PC-3 (cell line): ENCODE measurements around the gene STYXL2. TPM values are rescaled to one million over a fixed set of nuclear protein-coding genes. Genes with fewer than 3 reads are reported as not detected.
A peak's percentile ranks its signal among the peaks of the same experiment; 100 is the strongest.

Source experiments
- ATAC-seq: fragments of 200-7000 bp; cut with Tn5 transposase; 2 replicates; pipeline ENCODE4 v1.9.1; 2020; ENCODE audit warnings: mild to moderate bottlenecking, moderate library complexity
- BruUV-seq: library from RNA; stranded (reverse); fragments of 400-500 nt; replicated peaks from 2 replicates; lab custom pipeline; 2021; lab: Mats Ljungman, UMichigan
- CTCF ChIA-PET: fragments of 300-600 bp; sonication (Branson Sonifier 250); formaldehyde crosslinking; loops from one replicate; lab custom pipeline; 2022; ENCODE audit warnings: antibody characterized with exemption; lab: Charles Lee
- POLR2A ChIA-PET: fragments of 300-600 bp; sonication (Branson Sonifier 250); formaldehyde crosslinking; loops from one replicate; lab custom pipeline; 2022; ENCODE audit warnings: antibody characterized with exemption; ENCODE audit not compliant: unreplicated experiment; lab: Charles Lee
- DNase-seq: peaks from one replicate; pipeline ENCODE4 v3.0.0-alpha.2; 2015
- H2AFZ ChIP-seq: fragments of 300-600 bp; sonication (generic); 2 replicates; pipeline ENCODE4 v1.6.0; 2016; ENCODE audit warnings: antibody characterized with exemption, low read length
- H3F3A ChIP-seq: fragments of 300-600 bp; sonication (generic); one replicate; pipeline ENCODE4 v1.6.0; 2017; ENCODE audit warnings: antibody characterized with exemption, low read length, control low read depth, mild to moderate bottlenecking; ENCODE audit not compliant: unreplicated experiment
- H3K27ac ChIP-seq: fragments of 300-600 bp; sonication (generic); 2 replicates; pipeline ENCODE4 v1.5.1; 2016; ENCODE audit warnings: mild to moderate bottlenecking, low read length
- H3K27me3 ChIP-seq: fragments of 300-600 bp; sonication (generic); 2 replicates; pipeline ENCODE4 v1.6.1; 2016; ENCODE audit warnings: low read length, mixed read lengths
- H3K36me3 ChIP-seq: fragments of 300-600 bp; sonication (generic); 2 replicates; pipeline ENCODE4 v1.6.1; 2016; ENCODE audit warnings: low read depth, mixed run types, low read length, mixed read lengths
- H3K4me1 ChIP-seq: fragments of 300-600 bp; sonication (generic); 2 replicates; pipeline ENCODE4 v1.5.1; 2016; ENCODE audit warnings: low read length; ENCODE audit not compliant: insufficient read depth
- H3K4me2 ChIP-seq: fragments of 300-600 bp; sonication (generic); 2 replicates; pipeline ENCODE4 v1.6.0; 2016; ENCODE audit warnings: low read length
- H3K4me3 ChIP-seq: fragments of 300-600 bp; sonication (generic); 2 replicates; pipeline ENCODE4 v1.5.1; 2016; ENCODE audit warnings: mild to moderate bottlenecking, low read length, mixed read lengths
- H3K79me2 ChIP-seq: fragments of 300-600 bp; sonication (generic); 2 replicates; pipeline ENCODE4 v1.6.1; 2017; ENCODE audit warnings: low read length, mixed read lengths
- H3K9ac ChIP-seq: fragments of 300-600 bp; sonication (generic); 2 replicates; pipeline ENCODE4 v1.6.0; 2016; ENCODE audit warnings: mild to moderate bottlenecking, low read length
- H3K9me2 ChIP-seq: fragments of 300-600 bp; sonication (generic); replicated peaks from 2 replicates; pipeline ENCODE4 v1.6.1; 2016; ENCODE audit warnings: mixed run types, low read length, mixed read lengths
- H3K9me3 ChIP-seq: fragments of 300-600 bp; sonication (generic); 2 replicates; pipeline ENCODE4 v1.6.1; 2016; ENCODE audit warnings: low read length, mixed read lengths
- H4K20me1 ChIP-seq: fragments of 300-600 bp; sonication (generic); 2 replicates; pipeline ENCODE4 v1.6.1; 2016; ENCODE audit warnings: low read length, mixed read lengths
- CTCF ChIP-seq: fragments of 300-600 bp; sonication (generic); conservative IDR thresholded peaks from 2 replicates; pipeline ENCODE4 v1.5.1; 2017; ENCODE audit warnings: antibody characterized with exemption, low read depth, mild to moderate bottlenecking, low read length
- EZH2 ChIP-seq: fragments of 300-600 bp; sonication (generic); IDR thresholded peaks from one replicate; pipeline ENCODE4 v1.6.1; 2017; ENCODE audit warnings: antibody characterized with exemption, mild to moderate bottlenecking, low read length; ENCODE audit not compliant: unreplicated experiment
- EZH2phosphoT487 ChIP-seq: fragments of 300-600 bp; sonication (generic); IDR thresholded peaks from 2 replicates; pipeline ENCODE4 v1.6.1; 2018; ENCODE audit warnings: mild to moderate bottlenecking, antibody characterized with exemption, low read length, borderline replicate concordance
- intact Hi-C: fragments of 100-400 bp; cut with micrococcal nuclease; formaldehyde crosslinking; loops from 2 replicates; pipeline ENCODE4 v1.9.0; 2023
- total RNA-seq: library from RNA; depleted of rRNA; stranded (reverse); fragments of >200 nt; gene quantifications from 2 replicates; pipeline ENCODE4 v1.2.3, GENCODE V29; 2014

The STYXL2 gene
- total RNA-seq, 1 experiment from 2014 or later = not detected

DNA sequence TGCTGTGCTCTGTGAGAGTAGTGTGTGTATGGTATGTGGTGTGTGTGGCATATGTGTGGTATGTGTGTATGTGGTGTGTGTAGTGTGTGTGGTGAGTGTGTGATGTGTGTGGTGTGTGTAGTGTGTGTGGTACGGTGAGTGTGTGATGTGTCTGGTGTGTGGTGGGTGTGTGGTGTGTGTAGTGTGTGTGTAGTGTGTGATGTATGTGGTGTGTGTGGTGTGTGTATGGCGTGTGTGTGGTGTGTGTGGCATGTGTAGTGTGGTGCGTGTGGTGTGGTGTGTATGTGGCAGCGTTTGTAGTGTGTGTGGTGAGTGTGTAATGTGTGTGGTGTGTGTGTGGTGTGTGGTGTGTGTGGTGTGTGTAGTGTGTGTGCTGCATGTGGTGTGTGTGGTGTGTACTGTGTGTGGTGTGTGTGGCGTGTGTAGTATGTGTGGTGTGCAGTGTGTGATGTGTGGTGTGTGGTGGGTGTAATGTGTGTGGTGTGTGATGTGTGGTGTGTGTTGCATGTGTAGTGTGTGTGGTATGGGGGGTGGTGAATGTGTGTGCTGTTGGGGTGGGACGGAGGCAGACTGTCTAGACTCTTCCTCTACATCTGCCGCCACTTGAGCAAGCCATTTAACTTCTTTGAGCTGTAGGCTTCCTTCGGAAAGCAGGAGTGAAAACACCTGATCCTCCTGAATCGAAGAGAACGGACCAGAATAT, 37.2 kb upstream of the STYXL2 start:
- H3K27ac ChIP-seq = no peak overlapping the region
- H3K4me3 ChIP-seq = no peak overlapping the region
- no peaks in the 10 kb centered on the region for H3K79me2 ChIP-seq
- POLR2A ChIA-PET = no interaction called here
- TF ChIP-seq EZH2phosphoT487 (no peak), EZH2 (no peak), CTCF (no peak)
- 0 out of 2 replicates have a peak overlapping the region, but pooled peaks have one; percentile 73 for H2AFZ ChIP-seq
- BruUV-seq = no TSS peak
- no peaks in the 10 kb centered on the region for H3K36me3 ChIP-seq
- H4K20me1 ChIP-seq = no peaks in the 10 kb centered on the region
- DNase-seq (no peak), ATAC-seq (no peak)
- CTCF ChIA-PET = interaction anchor here (4.5 kb wide), 1 partner anchor 147 kb away, joined by 117 read pairs; no protein-coding TSS in a partner anchor
- peaks cover 14% of the 10 kb centered on the region for H3K4me1 ChIP-seq
- H3K9me3 ChIP-seq = no peaks in the 10 kb centered on the region
- intact Hi-C loops = loop anchor here (10.0 kb wide), 2 partner anchors 82 to 1132 kb away; partner anchors contain the start of gene ILDR2
- H3F3A ChIP-seq = no peaks in the 10 kb centered on the region
- H3K4me2 ChIP-seq = no peak overlapping the region
- no peaks in the 10 kb centered on the region for H3K27me3 ChIP-seq
- no peak overlapping the region for H3K9ac ChIP-seq
- no peaks in the 10 kb centered on the region for H3K9me2 ChIP-seq

DNA sequence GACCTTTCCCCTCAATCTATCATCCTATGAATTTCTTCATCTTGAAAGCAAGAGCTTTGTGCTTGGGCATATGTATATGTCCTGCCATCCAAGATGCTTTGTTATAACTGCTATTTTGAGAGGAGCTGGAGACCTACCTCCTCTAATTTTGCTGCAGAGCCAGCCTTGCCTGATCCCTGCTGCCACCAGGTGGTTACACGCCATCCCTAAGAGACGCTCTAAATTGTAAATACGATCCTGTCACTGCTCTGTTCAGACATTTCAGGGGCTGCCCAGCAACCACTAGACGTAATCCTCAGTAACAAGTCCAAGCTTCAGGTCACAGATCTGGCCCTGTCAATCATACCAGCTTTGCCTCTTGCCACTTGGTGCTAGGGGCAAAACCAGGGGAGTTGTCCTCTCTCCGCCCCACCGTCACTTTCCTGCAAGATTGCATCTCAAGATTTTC, 36.6 kb upstream of the STYXL2 start:
- peak; percentile 78 for ATAC-seq
- DNase-seq = peak; percentile 76
- no peaks in the 10 kb centered on the region for H3F3A ChIP-seq
- H3K4me2 ChIP-seq = peak overlapping the region; percentile 30; the same call in 1 of the 2 replicates
- no peaks in the 10 kb centered on the region for H3K27me3 ChIP-seq
- no peak overlapping the region for H3K9ac ChIP-seq
- CTCF ChIA-PET = interaction anchor here (0.6 to 4.5 kb wide), 3 partner anchors 147 to 181 kb away, joined by 5 to 117 read pairs (median 5); partner anchors contain the start of genes POU2F1 and TADA1
- H3K27ac ChIP-seq = no peak overlapping the region
- no peaks in the 10 kb centered on the region for H3K9me2 ChIP-seq
- no peak overlapping the region for H3K4me3 ChIP-seq
- POLR2A ChIA-PET = no interaction called here
- H3K4me1 ChIP-seq = peaks cover 14% of the 10 kb centered on the region
- no peaks in the 10 kb centered on the region for H3K36me3 ChIP-seq
- peak overlapping the region; percentile 73 for H2AFZ ChIP-seq
- H3K9me3 ChIP-seq = no peaks in the 10 kb centered on the region
- no peaks in the 10 kb centered on the region for H3K79me2 ChIP-seq
- TF ChIP-seq EZH2 (no peak), EZH2phosphoT487 (no peak), CTCF (peak; percentile 83)
- H4K20me1 ChIP-seq = no peaks in the 10 kb centered on the region
- no TSS peak for BruUV-seq
- intact Hi-C loops = loop anchor here (10.0 kb wide), 2 partner anchors 82 to 1132 kb away; partner anchors contain the start of gene ILDR2
